K562 treated with DMSO at 1 percent for 48 hours (cell line): ENCODE data around the gene HNRNPA0. TPM values are rescaled to one million over a fixed set of nuclear protein-coding genes. Genes with fewer than 3 reads are reported as not detected.

ENCODE experiments used
- total RNA-seq: library from RNA; unstranded; fragments of 300-600 nt; gene quantifications from 2 replicates; pipeline ENCODE4 v1.2.3, GENCODE V29; 2022; ENCODE audit warnings: low replicate concordance; ENCODE audit errors: extremely low read depth

HNRNPA0 gene
- not detected in 2 replicates for total RNA-seq

GRCh38 chr5:137754188-137754960, at the start of gene HNRNPA0:
Gene HNRNPA0 (minus strand): TSS chr5:137754363. CDS start chr5:137754066, 297 bp downstream.

GRCh38 chr5:137735555-137736284, 18.4 kb downstream of the HNRNPA0 start, which contains the start of gene KLHL3:
Gene KLHL3 (minus strand): TSS chr5:137736089. CDS start chr5:137735646, 443 bp downstream.

Other genes with a start within 250 kb of the HNRNPA0 start
- gene KLHL3, start 18.3 kb downstream of the HNRNPA0 start, total RNA-seq: not detected in 2 replicates
- not detected in 2 replicates for gene MYOT, start 113.5 kb upstream of the HNRNPA0 start, total RNA-seq
- gene PKD2L2, start 135.1 kb upstream of the HNRNPA0 start, total RNA-seq: not detected in 2 replicates